Mesendoderm (in vitro differentiated cells): ENCODE data around the gene EGR4.

Source experiments
- DNase-seq: peaks from one replicate; pipeline ENCODE4 v3.0.0; 2013
- H2AK5ac ChIP-seq: 2 replicates; pipeline ENCODE4 v1.6.1; 2013; ENCODE audit warnings: low read length, inconsistent platforms
- H2BK120ac ChIP-seq: 2 replicates; pipeline ENCODE4 v1.6.1; 2013; ENCODE audit warnings: low read depth, mild to moderate bottlenecking, low read length, moderate library complexity, mixed read lengths
- H2BK15ac ChIP-seq: replicated peaks from 2 replicates; pipeline ENCODE4 v1.6.1; 2013; ENCODE audit warnings: low read depth, mild to moderate bottlenecking, moderate library complexity
- H2BK5ac ChIP-seq: 2 replicates; pipeline ENCODE4 v1.6.1; 2013; ENCODE audit warnings: low read length, inconsistent platforms
- H3K18ac ChIP-seq: 2 replicates; pipeline ENCODE4 v1.6.1; 2013; ENCODE audit warnings: mild to moderate bottlenecking, low read length, mixed read lengths
- H3K23ac ChIP-seq: one replicate; pipeline ENCODE4 v1.6.1; 2013; ENCODE audit warnings: low read length
- H3K27ac ChIP-seq: 2 replicates; pipeline ENCODE4 v1.5.1; 2013; ENCODE audit warnings: low read depth, mild to moderate bottlenecking, inconsistent platforms, low read length, moderate library complexity
- H3K27me3 ChIP-seq: 2 replicates; pipeline ENCODE4 v1.6.1; 2013; ENCODE audit warnings: low read length, control low read depth, mild to moderate bottlenecking, inconsistent platforms; ENCODE audit not compliant: insufficient read depth, poor library complexity
- H3K36me3 ChIP-seq: 2 replicates; pipeline ENCODE4 v1.6.1; 2013; ENCODE audit warnings: low read length, inconsistent platforms; ENCODE audit not compliant: control insufficient read depth, insufficient read depth
- H3K4ac ChIP-seq: one replicate; pipeline ENCODE4 v1.6.1; 2013; ENCODE audit warnings: low read depth, mild to moderate bottlenecking, low read length, moderate library complexity
- H3K4me1 ChIP-seq: 2 replicates; pipeline ENCODE4 v1.6.1; 2013; ENCODE audit warnings: low read depth, low read length, inconsistent platforms; ENCODE audit not compliant: control insufficient read depth
- H3K4me2 ChIP-seq: 2 replicates; pipeline ENCODE4 v1.6.1; 2013; ENCODE audit warnings: low read length
- H3K4me3 ChIP-seq: 2 replicates; pipeline ENCODE4 v1.5.1; 2013; ENCODE audit warnings: mild to moderate bottlenecking, low read length
- H3K56ac ChIP-seq: one replicate; pipeline ENCODE4 v1.6.1; 2013; ENCODE audit warnings: low read length
- H3K79me1 ChIP-seq: 2 replicates; pipeline ENCODE4 v1.6.1; 2013; ENCODE audit warnings: low read length, inconsistent platforms
- H3K79me2 ChIP-seq: 2 replicates; pipeline ENCODE4 v1.6.1; 2013; ENCODE audit warnings: mild to moderate bottlenecking, low read length; ENCODE audit not compliant: control insufficient read depth, insufficient read depth
- H3K9ac ChIP-seq: 2 replicates; pipeline ENCODE4 v1.6.1; 2013; ENCODE audit warnings: low read length, inconsistent platforms
- H4K5ac ChIP-seq: one replicate; pipeline ENCODE4 v1.6.1; 2013; ENCODE audit warnings: low read length
- H4K8ac ChIP-seq: one replicate; pipeline ENCODE4 v1.6.1; 2013; ENCODE audit warnings: low read depth, mild to moderate bottlenecking, control low read depth, low read length, moderate library complexity
- WGBS: extraction: QIAGEN DNeasy Blood & Tissue Kit; methylation state at CpG from one replicate; pipeline ENCODE4 v1.1.7; 2013; ENCODE audit warnings: low lambda C conversion rate, missing lambda C conversion rate; ENCODE audit not compliant: insufficient coverage; ENCODE audit errors: extremely low coverage; 5-methylcytosine and 5-hydroxymethylcytosine counted together

EGR4 gene

GRCh38 chr2:73257021-73257420 lies 36.3 kb downstream of the EGR4 start:
- H2BK15ac ChIP-seq, result no peak overlapping the region
- no peaks in the 10 kb centered on the region for H3K4me1 ChIP-seq
- H3K27ac ChIP-seq, result no peak overlapping the region
- no peaks in the 10 kb centered on the region for H3K27me3 ChIP-seq
- DNase-seq, result no peak
- H3K56ac ChIP-seq, result no peak overlapping the region
- no peak overlapping the region for H2BK120ac ChIP-seq
- peaks cover 14% of the 10 kb centered on the region for H3K36me3 ChIP-seq
- no peaks in the 10 kb centered on the region for H3K79me1 ChIP-seq
- no peak overlapping the region for H3K23ac ChIP-seq
- WGBS, result no CpG with 5 or more reads among the region's 2 CpGs
- no peak overlapping the region for H4K5ac ChIP-seq
- H4K8ac ChIP-seq, result no peak overlapping the region
- no peaks in the 10 kb centered on the region for H3K79me2 ChIP-seq
- no peak overlapping the region for H3K4me3 ChIP-seq
- H3K4me2 ChIP-seq, result no peak overlapping the region
- H3K9ac ChIP-seq, result no peak overlapping the region
- H2BK5ac ChIP-seq, result no peak overlapping the region
- no peak overlapping the region for H3K4ac ChIP-seq
- H3K18ac ChIP-seq, result no peak overlapping the region
- H2AK5ac ChIP-seq, result no peak overlapping the region

- Histone ChIP-seq H4K8ac (no peak overlapping the region), H2BK5ac (no peak overlapping the region), H3K27ac (no peak overlapping the region), H3K27me3 (no peaks in the 10 kb centered on the region), H3K4me1 (no peaks in the 10 kb centered on the region), H3K56ac (no peak overlapping the region), H3K4ac (no peak overlapping the region), H3K79me2 (no peaks in the 10 kb centered on the region), H3K9ac (no peak overlapping the region), H3K36me3 (peaks cover 14% of the 10 kb centered on the region), H3K18ac (no peak overlapping the region), H3K4me3 (no peak overlapping the region), H2BK120ac (no peak overlapping the region), H3K23ac (no peak overlapping the region), H2AK5ac (no peak overlapping the region), H2BK15ac (no peak overlapping the region), H4K5ac (no peak overlapping the region), H3K4me2 (no peak overlapping the region), H3K79me1 (no peaks in the 10 kb centered on the region)
- WGBS, result no CpG with 5 or more reads among the region's 1 CpG
- no peak for DNase-seq
Measured at GRCh38 chr2:73256618-73256922, 36.8 kb downstream of the EGR4 start.

- H3K4me2 ChIP-seq, result no peak overlapping the region
- WGBS, result no CpG with 5 or more reads among the region's 5 CpGs
- no peaks in the 10 kb centered on the region for H3K4me1 ChIP-seq
- H4K8ac ChIP-seq, result no peak overlapping the region
- no peak overlapping the region for H3K18ac ChIP-seq
- H3K27me3 ChIP-seq, result no peaks in the 10 kb centered on the region
- no peak overlapping the region for H2BK15ac ChIP-seq
- no peak overlapping the region for H2BK5ac ChIP-seq
- H3K23ac ChIP-seq, result no peak overlapping the region
- no peaks in the 10 kb centered on the region for H3K79me1 ChIP-seq
- H3K9ac ChIP-seq, result no peak overlapping the region
- H3K27ac ChIP-seq, result no peak overlapping the region
- no peak overlapping the region for H3K56ac ChIP-seq
- no peak for DNase-seq
- no peak overlapping the region for H2BK120ac ChIP-seq
- no peak overlapping the region for H2AK5ac ChIP-seq
- no peak overlapping the region for H4K5ac ChIP-seq
- no peak overlapping the region for H3K4me3 ChIP-seq
- peaks cover 17% of the 10 kb centered on the region for H3K36me3 ChIP-seq
- no peak overlapping the region for H3K4ac ChIP-seq
- no peaks in the 10 kb centered on the region for H3K79me2 ChIP-seq
Measured at GRCh38 chr2:73255907-73256617, 37.3 kb downstream of the EGR4 start.

- Histone ChIP-seq H3K27me3 (no peaks in the 10 kb centered on the region), H3K4me2 (no peak overlapping the region), H4K5ac (no peak overlapping the region), H2BK120ac (no peak overlapping the region), H3K79me1 (no peaks in the 10 kb centered on the region), H3K4me3 (no peak overlapping the region), H3K23ac (no peak overlapping the region), H3K79me2 (no peaks in the 10 kb centered on the region), H2BK5ac (no peak overlapping the region), H4K8ac (no peak overlapping the region), H2AK5ac (no peak overlapping the region), H3K27ac (no peak overlapping the region), H3K36me3 (peaks cover 24% of the 10 kb centered on the region), H3K56ac (no peak overlapping the region), H3K4me1 (no peaks in the 10 kb centered on the region), H2BK15ac (no peak overlapping the region), H3K9ac (no peak overlapping the region), H3K18ac (no peak overlapping the region), H3K4ac (no peak overlapping the region)
- no peak for DNase-seq
- WGBS, result no CpG with 5 or more reads among the region's 4 CpGs
Measured at GRCh38 chr2:73255007-73255644, 38.2 kb downstream of the EGR4 start.

- no peak for DNase-seq
- Histone ChIP-seq H3K4ac (no peak overlapping the region), H3K4me2 (no peak overlapping the region), H4K8ac (no peak overlapping the region), H2BK5ac (no peak overlapping the region), H3K79me2 (no peaks in the 10 kb centered on the region), H3K4me3 (no peak overlapping the region), H4K5ac (no peak overlapping the region), H2BK15ac (no peak overlapping the region), H3K23ac (no peak overlapping the region), H3K9ac (no peak overlapping the region), H2BK120ac (no peak overlapping the region), H3K56ac (no peak overlapping the region), H2AK5ac (no peak overlapping the region), H3K4me1 (no peaks in the 10 kb centered on the region), H3K79me1 (no peaks in the 10 kb centered on the region), H3K27me3 (no peaks in the 10 kb centered on the region), H3K27ac (no peak overlapping the region), H3K18ac (no peak overlapping the region), H3K36me3 (peaks cover 26% of the 10 kb centered on the region)
- no CpG with 5 or more reads among the region's 7 CpGs for WGBS
Measured at GRCh38 chr2:73254343-73255006, 38.9 kb downstream of the EGR4 start.
